ENCODE measurements around the gene EXOC3. TPM values are rescaled to one million over a fixed set of nuclear protein-coding genes. Genes with fewer than 3 reads are reported as not detected.

EXOC3 gene
- total RNA-seq, 1 experiment from 2014 or later, result 55.0 TPM

- TF ChIP-seq SIN3A (IDR thresholded peaks at IDR 0.05; ENCODE audit: borderline replicate concordance, insufficient read depth, low read depth, low read length) (no peak), TCF7L2 (IDR thresholded peaks at IDR 0.05; ENCODE audit: low read depth, low read length) (no peak), REST (IDR thresholded peaks at IDR 0.05; ENCODE audit: insufficient read depth in 1 of 2, low read depth in 2 of 2, low read length in 1 of 2) (no peak), POLR2AphosphoS5 (IDR thresholded peaks at IDR 0.05; ENCODE audit: low read depth, low read length) (no peak)
- TF ChIP-seq, protein P1, sequence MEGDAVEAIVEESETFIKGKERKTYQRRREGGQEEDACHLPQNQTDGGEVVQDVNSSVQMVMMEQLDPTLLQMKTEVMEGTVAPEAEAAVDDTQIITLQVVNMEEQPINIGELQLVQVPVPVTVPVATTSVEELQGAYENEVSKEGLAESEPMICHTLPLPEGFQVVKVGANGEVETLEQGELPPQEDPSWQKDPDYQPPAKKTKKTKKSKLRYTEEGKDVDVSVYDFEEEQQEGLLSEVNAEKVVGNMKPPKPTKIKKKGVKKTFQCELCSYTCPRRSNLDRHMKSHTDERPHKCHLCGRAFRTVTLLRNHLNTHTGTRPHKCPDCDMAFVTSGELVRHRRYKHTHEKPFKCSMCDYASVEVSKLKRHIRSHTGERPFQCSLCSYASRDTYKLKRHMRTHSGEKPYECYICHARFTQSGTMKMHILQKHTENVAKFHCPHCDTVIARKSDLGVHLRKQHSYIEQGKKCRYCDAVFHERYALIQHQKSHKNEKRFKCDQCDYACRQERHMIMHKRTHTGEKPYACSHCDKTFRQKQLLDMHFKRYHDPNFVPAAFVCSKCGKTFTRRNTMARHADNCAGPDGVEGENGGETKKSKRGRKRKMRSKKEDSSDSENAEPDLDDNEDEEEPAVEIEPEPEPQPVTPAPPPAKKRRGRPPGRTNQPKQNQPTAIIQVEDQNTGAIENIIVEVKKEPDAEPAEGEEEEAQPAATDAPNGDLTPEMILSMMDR (IDR thresholded peaks at IDR 0.05), result no peak
- no TSS peak for BruUV-seq (replicated peaks)
- no peaks in the 10 kb centered on the region for H3K9me3 ChIP-seq (ENCODE audit: control insufficient read depth, insufficient read depth, low read depth, low read length)
- H3K4me3 ChIP-seq (ENCODE audit: low read depth in 2 of 2, low read length in 2 of 2), result no peak overlapping the region
- H3K27ac ChIP-seq (ENCODE audit: low read length), result no peak overlapping the region
- ATAC-seq (no peak), DNase-seq (ENCODE audit: low read depth, low spot score) (no peak)
- no peaks in the 10 kb centered on the region for H3K27me3 ChIP-seq (ENCODE audit: control insufficient read depth, insufficient read depth, low read length)
- H3K36me3 ChIP-seq (ENCODE audit: control insufficient read depth, insufficient read depth, low read length), result no peaks in the 10 kb centered on the region
- in situ Hi-C loops (cut with HindIII; ENCODE audit: low pct_unique_long_range_greater_than_20kb, low sequenced_read_pairs), result no loop called here
- H3K4me1 ChIP-seq (ENCODE audit: control insufficient read depth, insufficient read depth, low read length), result peaks cover 5% of the 10 kb centered on the region
- CTCF ChIA-PET, result no interaction called here
- intact Hi-C loops (cut with micrococcal nuclease; ENCODE audit: unreplicated experiment), result loop anchor here (10.0 kb wide), 1 partner anchor 138 kb away; the partner anchor contains the start of gene CEP72
- POLR2A ChIA-PET, result no interaction called here
Measured at GRCh38 chr5:477247-477646, 34.3 kb downstream of the EXOC3 start.

DNA sequence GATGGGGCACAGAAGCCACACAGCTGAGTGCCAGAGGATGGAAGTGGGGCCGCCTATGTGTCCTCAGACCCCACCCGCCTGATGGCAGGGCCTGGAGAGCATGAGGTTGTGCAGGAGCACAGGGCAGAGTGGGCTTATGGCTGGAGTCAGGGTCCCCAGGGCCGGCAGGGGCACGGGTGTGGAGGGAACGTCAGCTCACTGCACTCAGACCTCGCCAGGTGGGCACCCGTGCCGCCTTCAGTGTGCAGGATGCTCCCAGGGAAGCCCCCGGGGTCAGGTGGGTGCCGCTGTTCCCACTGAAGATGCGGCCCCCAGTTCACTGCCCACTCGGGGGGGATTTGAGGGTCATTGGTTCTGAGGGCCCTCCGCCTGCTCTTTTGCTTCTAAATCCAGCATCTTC is 34.9 kb downstream of the EXOC3 start:
- H3K4me1 ChIP-seq (ENCODE audit: control insufficient read depth, insufficient read depth, low read length), result peaks cover 5% of the 10 kb centered on the region
- in situ Hi-C loops (cut with HindIII; ENCODE audit: low pct_unique_long_range_greater_than_20kb, low sequenced_read_pairs) (no loop called here), intact Hi-C loops (cut with micrococcal nuclease; ENCODE audit: unreplicated experiment) (loop anchor here (10.0 kb wide), 1 partner anchor 137 kb away; the partner anchor contains the start of gene CEP72)
- no peaks in the 10 kb centered on the region for H3K36me3 ChIP-seq (ENCODE audit: control insufficient read depth, insufficient read depth, low read length)
- H3K27me3 ChIP-seq (ENCODE audit: control insufficient read depth, insufficient read depth, low read length), result no peaks in the 10 kb centered on the region
- DNase-seq (ENCODE audit: low read depth, low spot score) (no peak), ATAC-seq (no peak)
- H3K27ac ChIP-seq (ENCODE audit: low read length), result no peak overlapping the region
- no TSS peak for BruUV-seq (replicated peaks)
- H3K9me3 ChIP-seq (ENCODE audit: control insufficient read depth, insufficient read depth, low read depth, low read length), result no peaks in the 10 kb centered on the region
- CTCF ChIA-PET, result no interaction called here
- POLR2A ChIA-PET, result no interaction called here
- no peak overlapping the region for H3K4me3 ChIP-seq (ENCODE audit: low read depth in 2 of 2, low read length in 2 of 2)
- TF ChIP-seq SIN3A (IDR thresholded peaks at IDR 0.05; ENCODE audit: borderline replicate concordance, insufficient read depth, low read depth, low read length) (no peak), POLR2AphosphoS5 (IDR thresholded peaks at IDR 0.05; ENCODE audit: low read depth, low read length) (no peak), REST (IDR thresholded peaks at IDR 0.05; ENCODE audit: insufficient read depth in 1 of 2, low read depth in 2 of 2, low read length in 1 of 2) (no peak), TCF7L2 (IDR thresholded peaks at IDR 0.05; ENCODE audit: low read depth, low read length) (no peak)
- TF ChIP-seq, protein P1 (IDR thresholded peaks at IDR 0.05), result no peak
